NCI-H2196 treated with DMSO at 0.1 percent for 48 hours (cell line): Measurements from ENCODE around the gene KCNJ18.
"Not testable (repeated sequence)": the region's sequence is repeated elsewhere in the genome, so short reads cannot be mapped to it uniquely, and the experiment has no call there.

Source experiments
- DNase-seq: peaks from one replicate; lab custom pipeline; 2025; ENCODE audit not compliant: unreplicated experiment; lab: John Stamatoyannopoulos, UW

The KCNJ18 gene

GRCh38 chr17:21691883-21692703, at the start of gene KCNJ18:
TSS of gene KCNJ18 (plus strand) at chr17:21692523. CDS start at chr17:21702787, 10,264 bp downstream.
- not testable (repeated sequence) for DNase-seq

- not testable (repeated sequence) for DNase-seq
Measured at GRCh38 chr17:21648125-21648524, 44.2 kb upstream of the KCNJ18 start.

GRCh38 chr17:21650043-21650442, 42.3 kb upstream of the KCNJ18 start:
- DNase-seq: not testable (repeated sequence)

GRCh38 chr17:21652049-21652448, 40.3 kb upstream of the KCNJ18 start:
- DNase-seq: not testable (repeated sequence)

GRCh38 chr17:21653211-21653610, 39.1 kb upstream of the KCNJ18 start:
- not testable (repeated sequence) for DNase-seq

- not testable (repeated sequence) for DNase-seq
Measured at GRCh38 chr17:21656518-21657309, 35.6 kb upstream of the KCNJ18 start.

- not testable (repeated sequence) for DNase-seq
Measured at GRCh38 chr17:21659635-21660034, 32.7 kb upstream of the KCNJ18 start.

GRCh38 chr17:21661455-21661854, 30.9 kb upstream of the KCNJ18 start:
- DNase-seq: not testable (repeated sequence)

- not testable (repeated sequence) for DNase-seq
Measured at GRCh38 chr17:21663166-21663565, 29.2 kb upstream of the KCNJ18 start.

GRCh38 chr17:21663614-21664474, 28.5 kb upstream of the KCNJ18 start:
- not testable (repeated sequence) for DNase-seq

- DNase-seq: not testable (repeated sequence)
Measured at GRCh38 chr17:21665171-21665570, 27.2 kb upstream of the KCNJ18 start.

GRCh38 chr17:21665935-21666493, 26.3 kb upstream of the KCNJ18 start:
- not testable (repeated sequence) for DNase-seq

- not testable (repeated sequence) for DNase-seq
Measured at GRCh38 chr17:21666711-21667412, 25.5 kb upstream of the KCNJ18 start.

GRCh38 chr17:21667413-21668117, 24.8 kb upstream of the KCNJ18 start:
- DNase-seq: not testable (repeated sequence)

GRCh38 chr17:21668118-21668488, 24.2 kb upstream of the KCNJ18 start:
- DNase-seq: not testable (repeated sequence)

- not testable (repeated sequence) for DNase-seq
Measured at GRCh38 chr17:21668746-21669508, 23.4 kb upstream of the KCNJ18 start.

GRCh38 chr17:21669616-21670360, 22.5 kb upstream of the KCNJ18 start:
- DNase-seq: not testable (repeated sequence)
